ENCODE data around the gene IL17RB. TPM values are rescaled to one million over a fixed set of nuclear protein-coding genes. Genes with fewer than 3 reads are reported as not detected.
A peak's percentile ranks its signal among the peaks of the same experiment; 100 is the strongest.

IL17RB gene
- total RNA-seq, 1 experiment from 2014 or later, result 9.8 TPM

DNA sequence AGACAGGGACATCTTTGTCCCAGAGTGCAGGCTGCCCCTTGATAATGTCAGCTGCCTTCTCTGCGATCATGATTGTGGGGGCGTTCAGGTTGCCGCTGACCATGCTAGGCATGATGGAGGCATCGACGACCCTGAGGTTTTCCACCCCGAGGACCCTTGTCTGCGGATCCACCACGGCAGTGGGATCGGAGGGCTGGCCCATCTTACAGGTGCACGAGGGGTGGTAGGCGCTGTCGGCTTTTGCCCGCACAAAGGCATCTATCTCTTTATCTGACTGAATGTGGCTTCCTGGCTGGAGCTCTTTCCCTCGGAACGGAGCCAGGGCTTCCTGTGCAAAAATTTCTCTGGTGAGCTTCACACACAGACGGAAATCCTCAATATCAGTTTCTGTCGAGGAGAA is 28.6 kb upstream of the IL17RB start:
- Histone ChIP-seq H2BK12ac (ENCODE audit: insufficient read length, low read depth, low read length) (no peak overlapping the region), H2BK5ac (ENCODE audit: insufficient read length, low read length) (no peak overlapping the region), H3K14ac (ENCODE audit: insufficient read depth, low read length) (no peak overlapping the region), H3K56ac (ENCODE audit: insufficient read length, low read depth, low read length) (no peak overlapping the region), H2BK20ac (ENCODE audit: low read depth, low read length, poor library complexity, severe bottlenecking) (no peak overlapping the region), H3K4me2 (ENCODE audit: insufficient read depth, insufficient read length, low read length) (no peak overlapping the region), H2BK120ac (ENCODE audit: low read depth, low read length, poor library complexity, severe bottlenecking) (no peak overlapping the region), H3K27me3 (ENCODE audit: insufficient read depth, low read length) (no peaks in the 10 kb centered on the region), H4K91ac (ENCODE audit: insufficient read length, low read depth, low read length) (no peak overlapping the region), H3K9me3 (ENCODE audit: control insufficient read depth, low read depth, low read length) (no peaks in the 10 kb centered on the region), H2BK15ac (ENCODE audit: low read depth, low read length) (no peak overlapping the region), H3K23me2 (ENCODE audit: insufficient read length, low read depth, low read length, poor library complexity, severe bottlenecking) (no peaks in the 10 kb centered on the region), H3T11ph (ENCODE audit: low read length) (no peak overlapping the region), H3K9ac (ENCODE audit: extremely low read depth, insufficient read length, low read length) (no peak overlapping the region), H4K20me1 (ENCODE audit: control insufficient read depth, insufficient read depth, insufficient read length) (no peaks in the 10 kb centered on the region), H2AK5ac (ENCODE audit: insufficient read length, low read length) (no peak overlapping the region), H3K79me1 (ENCODE audit: insufficient read depth, low read depth, low read length, poor library complexity, severe bottlenecking) (no peaks in the 10 kb centered on the region), H3K18ac (ENCODE audit: insufficient read length, low read depth, low read length) (no peak overlapping the region), H4K5ac (ENCODE audit: insufficient read length, low read depth, low read length) (no peak overlapping the region), H3K4ac (ENCODE audit: low read depth, low read length) (no peak overlapping the region), H3K79me2 (ENCODE audit: insufficient read depth, low read length) (no peaks in the 10 kb centered on the region), H3K27ac (ENCODE audit: insufficient read length, low read depth, low read length) (no peak overlapping the region), H3K4me1 (ENCODE audit: insufficient read depth, low read length) (no peaks in the 10 kb centered on the region), H2AFZ (ENCODE audit: low read length) (no peak overlapping the region), H4K8ac (replicated peaks; ENCODE audit: insufficient read length, low read depth, low read length) (no peak overlapping the region), H3K23ac (ENCODE audit: insufficient read length, low read depth, low read length) (no peak overlapping the region)
- no peak for DNase-seq
- Mint-ChIP-seq H3K36me3 (ENCODE audit: insufficient read depth in 1 of 3, low read depth in 3 of 3) (peaks cover 0 to 31% (median 18%) of the 10 kb centered on the region in 3 experiments; a peak in 6 of 7 replicates), H3K4me1 (no peaks in the 10 kb centered on the region), H3K27ac (peak overlapping the region in 1 of 3 experiments; percentile 57; a peak in 1 of 7 replicates), H3K27me3 (ENCODE audit: low read depth) (no peaks in the 10 kb centered on the region; the same call in 1 of the 2 replicates), H3K4me3 (no peak overlapping the region), H3K9me3 (no peaks in the 10 kb centered on the region)
- no CpG with 5 or more reads among the region's 17 CpGs for WGBS (ENCODE audit: extremely low coverage, insufficient read length, low lambda C conversion rate)
- TF ChIP-seq CTCF (conservative IDR thresholded peaks at IDR 0.05), result no peak

Data from H9 (cell line).